ENCODE data around the gene CACYBP. TPM values are rescaled to one million over a fixed set of nuclear protein-coding genes. Genes with fewer than 3 reads are reported as not detected.
"Not testable (repeated sequence)": the region's sequence is repeated elsewhere in the genome, so short reads cannot be mapped to it uniquely, and the experiment has no call there.

CACYBP gene
- total and polyA plus RNA-seq, 2 experiments from 2014 or later: 143 to 167 TPM

GRCh38 chr1:175015243-175015642 is 15.5 kb downstream of the CACYBP start:
- H3K4me1 ChIP-seq (ENCODE audit: low read depth): no peaks in the 10 kb centered on the region
- no peak overlapping the region for H3K4me3 ChIP-seq
- no peak for TF ChIP-seq CTCF (IDR thresholded peaks at IDR 0.05; ENCODE audit: low read depth, low read length)
- no peaks in the 10 kb centered on the region for H3K27me3 ChIP-seq
- H3K27ac ChIP-seq: no peak overlapping the region
- peak in 1 of 2 donors; percentile 69 for DNase-seq (ENCODE audit: low read depth in 1 of 2, low spot score in 1 of 2)
- H3K36me3 ChIP-seq: peaks cover 72% of the 10 kb centered on the region
- H3K9me3 ChIP-seq (ENCODE audit: low read depth): no peaks in the 10 kb centered on the region

- no peak for TF ChIP-seq CTCF (IDR thresholded peaks at IDR 0.05; ENCODE audit: low read depth, low read length)
- Histone ChIP-seq H3K36me3 (peaks cover 33% of the 10 kb centered on the region), H3K27ac (no peak overlapping the region), H3K27me3 (no peaks in the 10 kb centered on the region), H3K4me1 (ENCODE audit: low read depth) (peaks cover 6% of the 10 kb centered on the region), H3K4me3 (no peak overlapping the region), H3K9me3 (ENCODE audit: low read depth) (no peaks in the 10 kb centered on the region)
- DNase-seq (ENCODE audit: low read depth in 1 of 2, low spot score in 1 of 2): no peak
These were observed 19.8 kb downstream of the CACYBP start for GRCh38 chr1:175019524-175019923.

GRCh38 chr1:175023043-175023921 is 23.5 kb downstream of the CACYBP start, which contains the start of gene MRPS14:
TSS of gene MRPS14 (minus strand) at chr1:175023425. CDS start at chr1:175023408, 17 bp downstream.
- peak; percentile 98 to 99 for DNase-seq (ENCODE audit: low read depth in 1 of 2, low spot score in 1 of 2)
- Histone ChIP-seq H3K27ac (peak within 1 kb of the TSS; percentile 93), H3K4me1 (ENCODE audit: low read depth) (peaks cover 6% of the 10 kb centered on the region), H3K4me3 (peak within 1 kb of the TSS; percentile 76), H3K9me3 (ENCODE audit: low read depth) (no peaks in the 10 kb centered on the region), H3K27me3 (no peaks in the 10 kb centered on the region), H3K36me3 (peaks cover 3% of the 10 kb centered on the region)
- TF ChIP-seq CTCF (IDR thresholded peaks at IDR 0.05; ENCODE audit: low read depth, low read length): no peak

GRCh38 chr1:175023922-175024242 is 24.1 kb downstream of the CACYBP start:
- not testable (repeated sequence) for H3K27me3 ChIP-seq; H3K36me3 ChIP-seq; DNase-seq (ENCODE audit: low read depth in 1 of 2, low spot score in 1 of 2); H3K9me3 ChIP-seq (ENCODE audit: low read depth); H3K4me1 ChIP-seq (ENCODE audit: low read depth)
- H3K4me3 ChIP-seq: peak overlapping the region; percentile 76
- peak overlapping the region; percentile 46 for H3K27ac ChIP-seq

GRCh38 chr1:175024773-175025172 is 25.0 kb downstream of the CACYBP start:
- H3K27me3 ChIP-seq: no peaks in the 10 kb centered on the region
- H3K4me3 ChIP-seq: no peak overlapping the region
- H3K9me3 ChIP-seq (ENCODE audit: low read depth): no peaks in the 10 kb centered on the region
- DNase-seq (ENCODE audit: low read depth in 1 of 2, low spot score in 1 of 2): no peak
- H3K27ac ChIP-seq: no peak overlapping the region
- H3K36me3 ChIP-seq: no peaks in the 10 kb centered on the region
- H3K4me1 ChIP-seq (ENCODE audit: low read depth): peaks cover 6% of the 10 kb centered on the region
- TF ChIP-seq CTCF (IDR thresholded peaks at IDR 0.05; ENCODE audit: low read depth, low read length): no peak

- Histone ChIP-seq H3K36me3 (no peaks in the 10 kb centered on the region), H3K4me3 (no peak overlapping the region), H3K9me3 (ENCODE audit: low read depth) (no peaks in the 10 kb centered on the region), H3K4me1 (ENCODE audit: low read depth) (no peaks in the 10 kb centered on the region), H3K27ac (no peak overlapping the region), H3K27me3 (no peaks in the 10 kb centered on the region)
- TF ChIP-seq CTCF (IDR thresholded peaks at IDR 0.05; ENCODE audit: low read depth, low read length): no peak
- no peak for DNase-seq (ENCODE audit: low read depth in 1 of 2, low spot score in 1 of 2)
These were observed 34.2 kb downstream of the CACYBP start for GRCh38 chr1:175033953-175034352.

Measured in cardiac muscle cell (in vitro differentiated cells and primary cell).